ENCODE data around the gene ODF4.
A peak's percentile ranks its signal among the peaks of the same experiment; 100 is the strongest.

- no peak for TF ChIP-seq POLR2A (IDR thresholded peaks at IDR 0.05; ENCODE audit: low read depth, low read length)
- TF ChIP-seq CTCF (conservative IDR thresholded peaks at IDR 0.05; ENCODE audit: low read depth, low read length) = no peak
- TF ChIP-seq BHLHE40 (IDR thresholded peaks at IDR 0.05; ENCODE audit: low read depth, low read length) = no peak
- TF ChIP-seq MXI1 (IDR thresholded peaks at IDR 0.05; ENCODE audit: borderline replicate concordance, low read depth, low read length) = no peak
- no peak for TF ChIP-seq RAD21 (IDR thresholded peaks at IDR 0.05; ENCODE audit: low read length)
- no peak for TF ChIP-seq FOS (IDR thresholded peaks at IDR 0.05; ENCODE audit: low read depth, low read length)
- peak; percentile 85; the same call in 1 of the 2 replicates for TF ChIP-seq CHD1 (IDR thresholded peaks at IDR 0.05; ENCODE audit: low read depth, low read length)
- TF ChIP-seq SMC3 (IDR thresholded peaks at IDR 0.05; ENCODE audit: low read depth, low read length) = no peak
- no peak for TF ChIP-seq ELK1 (IDR thresholded peaks at IDR 0.05; ENCODE audit: borderline replicate concordance, low read depth, low read length)
- TF ChIP-seq CEBPB (IDR thresholded peaks at IDR 0.05; ENCODE audit: low read depth, low read length) = no peak
- no peak for TF ChIP-seq RCOR1 (IDR thresholded peaks at IDR 0.05; ENCODE audit: insufficient replicate concordance, low read length)
- no peak for TF ChIP-seq RFX5 (IDR thresholded peaks at IDR 0.05; ENCODE audit: low read depth, low read length)
- TF ChIP-seq USF2 (IDR thresholded peaks at IDR 0.05; ENCODE audit: low read depth, low read length) = no peak
- TF ChIP-seq MAZ (IDR thresholded peaks at IDR 0.05; ENCODE audit: borderline replicate concordance, low read depth, low read length) = no peak
These were observed 43.2 kb downstream of the ODF4 start for GRCh38 chr17:8382880-8383142.
